ENCODE data around the gene PSMD11. TPM values are rescaled to one million over a fixed set of nuclear protein-coding genes. Genes with fewer than 3 reads are reported as not detected.

The PSMD11 gene
- total RNA-seq, 1 experiment from 2014 or later, result 212 TPM

- ATAC-seq, result no peak
- no peak overlapping the region for H3K27ac ChIP-seq (ENCODE audit: low read length)
- H3K4me3 ChIP-seq (ENCODE audit: low read depth in 2 of 2, low read length in 2 of 2), result no peak overlapping the region
- H3K27me3 ChIP-seq (ENCODE audit: control insufficient read depth, insufficient read depth, low read length), result no peaks in the 10 kb centered on the region
- no peaks in the 10 kb centered on the region for H3K36me3 ChIP-seq (ENCODE audit: control insufficient read depth, insufficient read depth, low read length)
- TF ChIP-seq, protein P1, sequence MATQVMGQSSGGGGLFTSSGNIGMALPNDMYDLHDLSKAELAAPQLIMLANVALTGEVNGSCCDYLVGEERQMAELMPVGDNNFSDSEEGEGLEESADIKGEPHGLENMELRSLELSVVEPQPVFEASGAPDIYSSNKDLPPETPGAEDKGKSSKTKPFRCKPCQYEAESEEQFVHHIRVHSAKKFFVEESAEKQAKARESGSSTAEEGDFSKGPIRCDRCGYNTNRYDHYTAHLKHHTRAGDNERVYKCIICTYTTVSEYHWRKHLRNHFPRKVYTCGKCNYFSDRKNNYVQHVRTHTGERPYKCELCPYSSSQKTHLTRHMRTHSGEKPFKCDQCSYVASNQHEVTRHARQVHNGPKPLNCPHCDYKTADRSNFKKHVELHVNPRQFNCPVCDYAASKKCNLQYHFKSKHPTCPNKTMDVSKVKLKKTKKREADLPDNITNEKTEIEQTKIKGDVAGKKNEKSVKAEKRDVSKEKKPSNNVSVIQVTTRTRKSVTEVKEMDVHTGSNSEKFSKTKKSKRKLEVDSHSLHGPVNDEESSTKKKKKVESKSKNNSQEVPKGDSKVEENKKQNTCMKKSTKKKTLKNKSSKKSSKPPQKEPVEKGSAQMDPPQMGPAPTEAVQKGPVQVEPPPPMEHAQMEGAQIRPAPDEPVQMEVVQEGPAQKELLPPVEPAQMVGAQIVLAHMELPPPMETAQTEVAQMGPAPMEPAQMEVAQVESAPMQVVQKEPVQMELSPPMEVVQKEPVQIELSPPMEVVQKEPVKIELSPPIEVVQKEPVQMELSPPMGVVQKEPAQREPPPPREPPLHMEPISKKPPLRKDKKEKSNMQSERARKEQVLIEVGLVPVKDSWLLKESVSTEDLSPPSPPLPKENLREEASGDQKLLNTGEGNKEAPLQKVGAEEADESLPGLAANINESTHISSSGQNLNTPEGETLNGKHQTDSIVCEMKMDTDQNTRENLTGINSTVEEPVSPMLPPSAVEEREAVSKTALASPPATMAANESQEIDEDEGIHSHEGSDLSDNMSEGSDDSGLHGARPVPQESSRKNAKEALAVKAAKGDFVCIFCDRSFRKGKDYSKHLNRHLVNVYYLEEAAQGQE (IDR thresholded peaks at IDR 0.05; ENCODE audit: insufficient read depth in 1 of 2, low read depth in 2 of 2, low read length in 1 of 2), result no peak
- TF ChIP-seq SIN3A (IDR thresholded peaks at IDR 0.05; ENCODE audit: borderline replicate concordance, insufficient read depth, low read depth, low read length) (no peak), CTCF (IDR thresholded peaks at IDR 0.05) (no peak), TCF7L2 (IDR thresholded peaks at IDR 0.05; ENCODE audit: low read depth, low read length) (no peak), POLR2AphosphoS5 (IDR thresholded peaks at IDR 0.05; ENCODE audit: low read depth, low read length) (no peak)
- H3K4me1 ChIP-seq (ENCODE audit: control insufficient read depth, insufficient read depth, low read length), result peaks cover 9% of the 10 kb centered on the region; the same call in 1 of the 2 replicates
- POLR2A ChIA-PET, result no interaction called here
- no TSS peak for BruUV-seq (replicated peaks)
- no peaks in the 10 kb centered on the region for H3K9me3 ChIP-seq (ENCODE audit: control insufficient read depth, insufficient read depth, low read depth, low read length)
- in situ Hi-C loops (cut with HindIII; ENCODE audit: low pct_unique_long_range_greater_than_20kb, low sequenced_read_pairs), result no loop called here
- no peak for DNase-seq (ENCODE audit: low read depth, low spot score)
- intact Hi-C loops (cut with micrococcal nuclease; ENCODE audit: unreplicated experiment), result loop anchor here (10.0 kb wide), 1 partner anchor 113 kb away; no protein-coding TSS in a partner anchor
- CTCF ChIA-PET, result no interaction called here
Observed at GRCh38 chr17:32491371-32492263, 47.3 kb downstream of the PSMD11 start.

DNA sequence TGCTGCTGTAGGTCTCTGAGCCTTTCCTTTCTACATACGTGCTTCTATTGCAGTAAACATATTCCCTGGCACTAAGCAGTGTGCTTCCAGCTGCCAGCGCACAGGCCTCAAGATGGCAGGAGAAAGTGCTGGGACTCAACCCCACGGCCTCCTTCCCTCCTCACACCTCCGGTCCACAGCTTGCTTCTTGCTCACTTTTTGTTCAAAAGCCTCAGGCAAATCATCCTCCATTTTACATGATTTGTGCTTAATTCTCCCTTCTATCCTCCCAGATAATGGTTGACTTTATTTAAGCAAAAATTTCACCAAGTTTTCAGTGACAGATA, 47.9 kb downstream of the PSMD11 start:
- ChIA-PET POLR2A (no interaction called here), CTCF (no interaction called here)
- DNase-seq (ENCODE audit: low read depth, low spot score), result no peak
- ATAC-seq, result no peak
- TF ChIP-seq, protein P1 (IDR thresholded peaks at IDR 0.05; ENCODE audit: insufficient read depth in 1 of 2, low read depth in 2 of 2, low read length in 1 of 2), result no peak
- TF ChIP-seq SIN3A (IDR thresholded peaks at IDR 0.05; ENCODE audit: borderline replicate concordance, insufficient read depth, low read depth, low read length) (no peak), POLR2AphosphoS5 (IDR thresholded peaks at IDR 0.05; ENCODE audit: low read depth, low read length) (no peak), TCF7L2 (IDR thresholded peaks at IDR 0.05; ENCODE audit: low read depth, low read length) (no peak), CTCF (IDR thresholded peaks at IDR 0.05) (no peak)
- H3K27me3 ChIP-seq (ENCODE audit: control insufficient read depth, insufficient read depth, low read length), result no peaks in the 10 kb centered on the region
- no peak overlapping the region for H3K27ac ChIP-seq (ENCODE audit: low read length)
- no TSS peak for BruUV-seq (replicated peaks)
- no peak overlapping the region for H3K4me3 ChIP-seq (ENCODE audit: low read depth in 2 of 2, low read length in 2 of 2)
- peaks cover 9% of the 10 kb centered on the region; the same call in 1 of the 2 replicates for H3K4me1 ChIP-seq (ENCODE audit: control insufficient read depth, insufficient read depth, low read length)
- no peaks in the 10 kb centered on the region for H3K36me3 ChIP-seq (ENCODE audit: control insufficient read depth, insufficient read depth, low read length)
- intact Hi-C loops (cut with micrococcal nuclease; ENCODE audit: unreplicated experiment), result loop anchor here (10.0 kb wide), 1 partner anchor 113 kb away; no protein-coding TSS in a partner anchor
- in situ Hi-C loops (cut with HindIII; ENCODE audit: low pct_unique_long_range_greater_than_20kb, low sequenced_read_pairs), result no loop called here
- no peaks in the 10 kb centered on the region for H3K9me3 ChIP-seq (ENCODE audit: control insufficient read depth, insufficient read depth, low read depth, low read length)

Measured in Panc1 (cell line).